NB4 (cell line): ENCODE measurements around the gene GPR68.

Experiments used
- DNase-seq: peaks from one replicate; pipeline ENCODE4 v3.0.0; 2010; ENCODE audit warnings: low read depth
- H3K4me3 ChIP-seq: one replicate; pipeline ENCODE4 v1.5.1; 2011; ENCODE audit warnings: mild to moderate bottlenecking, low read depth, low read length, moderate library complexity
- CTCF ChIP-seq: IDR thresholded peaks from one replicate; pipeline ENCODE4 v1.5.1; 2012; ENCODE audit warnings: low read depth, low read length
- MAX ChIP-seq: IDR thresholded peaks from 2 replicates; pipeline ENCODE4 v1.6.1; 2011; ENCODE audit warnings: low read depth, low read length
- MYC ChIP-seq: IDR thresholded peaks from 2 replicates; pipeline ENCODE4 v1.6.1; 2011; ENCODE audit warnings: low read depth, low read length
- POLR2A ChIP-seq: IDR thresholded peaks from 2 replicates; pipeline ENCODE4 v1.6.1; 2011; ENCODE audit warnings: mild to moderate bottlenecking; ENCODE audit not compliant: insufficient read length; ENCODE audit errors: extremely low read depth

The GPR68 gene

GRCh38 chr14:91238661-91239060 lies 5.8 kb downstream of the GPR68 start:
- H3K4me3 ChIP-seq = no peak overlapping the region
- no peak for TF ChIP-seq MAX
- TF ChIP-seq MYC = no peak
- no peak for TF ChIP-seq POLR2A
- TF ChIP-seq CTCF = no peak
- DNase-seq = no peak

- H3K4me3 ChIP-seq = no peak overlapping the region
- no peak for DNase-seq
- TF ChIP-seq MYC (no peak), MAX (no peak), POLR2A (no peak), CTCF (no peak)
Observed at GRCh38 chr14:91238085-91238484, 6.4 kb downstream of the GPR68 start.

GRCh38 chr14:91237219-91237618 lies 7.3 kb downstream of the GPR68 start:
- no peak for DNase-seq
- TF ChIP-seq MYC (no peak), MAX (no peak), POLR2A (no peak), CTCF (no peak)
- no peak overlapping the region for H3K4me3 ChIP-seq

- DNase-seq = no peak
- TF ChIP-seq POLR2A (no peak), CTCF (no peak), MYC (no peak), MAX (no peak)
- H3K4me3 ChIP-seq = no peak overlapping the region
Observed at GRCh38 chr14:91235841-91236240, 8.7 kb downstream of the GPR68 start.

- H3K4me3 ChIP-seq = no peak overlapping the region
- no peak for TF ChIP-seq MAX
- TF ChIP-seq POLR2A = no peak
- no peak for TF ChIP-seq CTCF
- TF ChIP-seq MYC = no peak
- no peak for DNase-seq
Observed at GRCh38 chr14:91234791-91235114, 9.8 kb downstream of the GPR68 start.

- DNase-seq = no peak
- no peak overlapping the region for H3K4me3 ChIP-seq
Observed at GRCh38 chr14:91233936-91234790, 10.3 kb downstream of the GPR68 start.

More at GRCh38 chr14:91233936-91234790, 10.3 kb downstream of the GPR68 start:
- TF ChIP-seq MAX (no peak), MYC (no peak), CTCF (no peak), POLR2A (no peak)
